HG03159 (cell line): ENCODE results near the gene CCDC81.
"Not testable (repeated sequence)": the region's sequence is repeated elsewhere in the genome, so short reads cannot be mapped to it uniquely, and the experiment has no call there.

Experiments used
- ATAC-seq: cut with Tn5 transposase; IDR thresholded peaks from one replicate; pipeline ENCODE4 v1.9.1; 2021; ENCODE audit warnings: mild to moderate bottlenecking, moderate library complexity; ENCODE audit not compliant: unreplicated experiment

The CCDC81 gene

GRCh38 chr11:86374586-86374985 lies at the start of gene CCDC81:
Gene CCDC81 (plus strand): TSS chr11:86374887. CDS start chr11:86375164, 277 bp downstream.
- ATAC-seq, result no peak

- no peak for ATAC-seq
These were observed 39.4 kb upstream of the CCDC81 start for GRCh38 chr11:86335131-86335767.

- ATAC-seq, result no peak
These were observed 37.5 kb upstream of the CCDC81 start for GRCh38 chr11:86337227-86337626.

- ATAC-seq, result no peak
These were observed 33.3 kb upstream of the CCDC81 start for GRCh38 chr11:86341382-86341781.

- no peak for ATAC-seq
These were observed 28.2 kb upstream of the CCDC81 start for GRCh38 chr11:86346513-86346912.

GRCh38 chr11:86355256-86355655 lies 19.4 kb upstream of the CCDC81 start:
- no peak for ATAC-seq

- not testable (repeated sequence) for ATAC-seq
These were observed 17.3 kb upstream of the CCDC81 start for GRCh38 chr11:86357412-86357811.

GRCh38 chr11:86358720-86359119 lies 16.0 kb upstream of the CCDC81 start:
- ATAC-seq, result no peak

- ATAC-seq, result no peak
These were observed 13.8 kb upstream of the CCDC81 start for GRCh38 chr11:86360775-86361395.

- ATAC-seq, result no peak
These were observed 11.3 kb upstream of the CCDC81 start for GRCh38 chr11:86363424-86363823.

GRCh38 chr11:86365546-86365945 lies 9.1 kb upstream of the CCDC81 start:
- no peak for ATAC-seq

- no peak for ATAC-seq
These were observed 5.0 kb upstream of the CCDC81 start for GRCh38 chr11:86369668-86370067.

GRCh38 chr11:86370171-86370570 lies 4.5 kb upstream of the CCDC81 start:
- no peak for ATAC-seq

GRCh38 chr11:86370922-86371594 lies 3.6 kb upstream of the CCDC81 start:
- no peak for ATAC-seq

GRCh38 chr11:86372041-86372440 lies 2.6 kb upstream of the CCDC81 start:
- no peak for ATAC-seq

- ATAC-seq, result no peak
These were observed 2.1 kb upstream of the CCDC81 start for GRCh38 chr11:86372586-86372985.

GRCh38 chr11:86374069-86374468 lies 618 bp upstream of the CCDC81 start:
- ATAC-seq, result no peak

GRCh38 chr11:86377972-86378371 lies 3.3 kb downstream of the CCDC81 start:
- no peak for ATAC-seq

GRCh38 chr11:86380295-86381059 lies 5.8 kb downstream of the CCDC81 start:
- ATAC-seq, result no peak

GRCh38 chr11:86383041-86383955 lies 8.6 kb downstream of the CCDC81 start:
- ATAC-seq, result no peak
